DMS114 treated with DMSO at 0.1 percent for 48 hours (cell line): Measurements from ENCODE around the gene FAM219B.
"Not testable (repeated sequence)": the region's sequence is repeated elsewhere in the genome, so short reads cannot be mapped to it uniquely, and the experiment has no call there.

Experiments
- DNase-seq: peaks from one replicate; lab custom pipeline; 2025; ENCODE audit not compliant: unreplicated experiment; lab: John Stamatoyannopoulos, UW

FAM219B gene

DNA sequence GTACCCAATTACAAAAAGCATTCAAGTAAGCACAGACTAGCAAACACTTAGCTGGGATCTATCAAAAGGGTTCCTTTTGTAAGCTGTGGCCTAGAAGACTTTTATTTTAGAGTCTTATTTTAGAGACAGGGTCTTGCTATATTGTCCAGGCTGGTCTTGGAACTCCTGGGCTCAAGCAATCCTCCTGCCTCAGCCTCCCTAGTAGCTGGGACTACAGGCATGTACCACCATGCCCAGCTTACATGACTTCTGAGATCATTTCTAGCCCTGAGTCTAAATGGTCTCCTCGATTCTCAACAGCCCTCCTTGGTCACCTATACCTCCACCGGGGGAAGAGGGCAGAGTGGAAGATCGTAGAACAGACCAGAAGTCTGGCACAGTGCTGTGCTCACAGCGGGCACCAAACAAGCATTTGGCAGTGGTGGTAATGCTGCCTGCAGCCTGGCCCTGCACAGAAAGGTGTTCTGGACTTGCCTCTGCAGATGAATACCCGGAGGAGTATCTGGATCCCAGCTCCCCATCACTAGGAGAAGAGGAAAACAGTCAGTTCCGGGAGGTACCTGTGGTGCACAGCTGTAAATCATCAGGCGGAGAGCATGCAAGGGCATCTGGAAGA, 2.4 kb downstream of the FAM219B start:
- DNase-seq = no peak

DNA sequence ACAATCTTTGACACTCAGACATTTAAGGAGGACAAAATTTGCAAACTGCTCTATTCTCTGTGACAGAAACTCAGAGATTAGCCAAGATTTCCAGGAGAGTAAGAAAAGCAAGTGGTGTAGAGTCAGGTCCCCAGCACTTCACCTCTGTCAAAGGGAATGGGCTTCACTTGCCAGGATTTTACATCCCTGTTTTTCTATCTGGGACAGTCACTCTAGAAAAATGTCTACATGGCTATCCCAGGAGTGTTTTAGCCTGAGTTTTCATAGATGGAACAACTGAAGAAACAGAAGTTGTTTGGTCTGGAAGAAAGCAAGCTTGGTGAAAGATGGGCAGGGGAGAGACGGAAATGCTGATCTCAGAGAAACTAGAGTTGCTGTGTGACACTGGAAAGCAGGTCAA, 3.0 kb downstream of the FAM219B start:
- no peak for DNase-seq

DNA sequence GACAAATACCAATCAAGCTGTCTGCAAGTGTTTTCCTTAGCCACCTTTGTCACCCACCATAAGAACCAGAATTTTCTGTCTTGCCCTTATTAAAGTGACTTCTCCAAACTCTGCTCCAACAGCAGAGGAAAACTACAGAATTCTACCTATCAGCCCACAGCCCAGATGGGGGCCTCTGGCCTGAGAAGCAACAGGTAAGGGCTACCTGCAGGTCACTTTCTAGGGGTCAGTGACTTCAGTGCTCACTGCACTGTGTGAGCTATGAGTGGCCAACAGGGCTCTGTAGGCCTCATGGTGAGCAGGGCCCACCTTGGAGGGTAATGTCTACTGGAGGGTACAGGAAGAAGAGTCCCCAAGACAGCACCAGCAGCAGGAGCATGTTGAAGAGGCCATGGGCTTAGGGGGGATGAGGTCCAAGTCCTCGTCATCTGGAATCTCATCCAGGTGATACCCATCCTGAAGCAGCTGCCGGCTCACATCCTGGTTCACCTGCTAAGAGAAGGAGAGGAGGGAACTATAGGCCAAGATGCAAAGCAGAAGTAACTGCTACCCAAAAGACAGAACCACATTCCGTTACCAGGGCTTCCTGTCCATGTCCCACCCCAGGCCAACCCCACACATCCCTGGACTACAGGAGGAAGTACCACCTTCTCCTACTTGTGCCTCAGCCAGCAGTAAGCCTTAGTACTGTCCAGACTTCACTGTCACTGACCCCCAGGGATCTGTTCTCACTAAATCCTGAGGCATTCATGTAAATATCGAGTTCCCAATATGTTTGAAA, 4.2 kb downstream of the FAM219B start:
- DNase-seq = no peak

DNA sequence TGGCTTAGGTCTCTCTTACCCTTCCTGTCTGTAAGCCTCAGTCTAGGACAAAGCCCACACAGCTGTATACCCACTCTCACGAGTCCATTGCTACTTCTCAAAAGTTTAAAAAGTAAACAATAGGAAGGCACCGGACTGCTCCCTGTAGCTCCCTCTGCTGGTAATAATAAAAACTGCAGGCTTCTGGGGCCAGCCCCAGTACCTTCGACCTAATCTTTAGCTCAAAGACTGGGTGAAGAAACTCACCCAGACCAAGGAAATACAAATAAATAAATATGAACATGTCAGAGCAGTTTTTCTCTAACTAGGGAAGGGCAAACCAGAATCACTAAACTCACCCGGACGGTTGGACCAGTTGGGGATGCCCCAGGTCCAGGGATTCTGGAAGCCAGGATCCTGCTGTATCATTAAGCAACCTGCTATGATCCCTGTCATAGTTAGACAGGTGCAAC, 5.0 kb downstream of the FAM219B start:
- peak; percentile 65 for DNase-seq

DNA sequence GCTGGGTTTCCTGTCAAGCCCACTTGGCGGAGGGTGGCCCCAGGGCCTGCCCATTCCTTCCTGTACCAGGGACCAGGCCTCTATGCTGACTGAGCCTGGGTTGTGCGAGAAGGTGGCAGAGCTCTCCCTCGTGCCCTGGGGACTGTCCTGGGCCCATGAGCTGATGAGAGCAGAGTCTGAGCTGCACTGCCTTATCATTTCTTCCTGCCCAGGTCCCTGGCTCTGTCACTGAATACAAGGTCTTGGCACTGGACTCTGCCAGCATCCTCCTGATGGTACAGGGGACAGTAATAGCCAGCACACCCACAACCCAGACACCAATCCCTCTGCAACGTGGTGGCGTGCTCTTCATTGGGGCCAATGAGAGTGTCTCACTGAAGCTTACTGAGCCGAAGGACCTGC, 9.3 kb downstream of the FAM219B start:
- DNase-seq = no peak

GRCh38 chr15:74896316-74896715, 10.3 kb downstream of the FAM219B start:
- no peak for DNase-seq

DNA sequence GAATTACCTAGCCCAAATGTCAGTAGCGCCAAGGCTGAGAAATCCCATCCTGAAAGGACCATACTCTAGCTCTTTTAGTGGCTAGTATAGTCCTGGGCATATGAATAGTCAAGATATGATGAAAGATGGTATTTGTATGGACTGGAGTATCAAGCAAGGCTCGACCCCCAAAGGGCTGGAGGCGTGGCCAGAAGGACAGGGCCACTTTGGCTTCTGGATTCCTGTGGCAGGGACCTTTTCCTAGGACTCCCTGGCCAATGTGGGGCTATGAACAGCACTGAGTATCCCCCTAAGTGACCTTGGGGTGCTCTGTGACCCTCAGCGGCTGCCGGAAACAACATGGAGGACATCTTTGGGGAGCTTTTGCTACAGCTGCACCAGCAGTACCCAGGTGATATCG, 10.8 kb downstream of the FAM219B start:
- no peak for DNase-seq

GRCh38 chr15:74894383-74894782, 12.3 kb downstream of the FAM219B start:
- not testable (repeated sequence) for DNase-seq

GRCh38 chr15:74893627-74894026, 13.0 kb downstream of the FAM219B start:
- no peak for DNase-seq

DNA sequence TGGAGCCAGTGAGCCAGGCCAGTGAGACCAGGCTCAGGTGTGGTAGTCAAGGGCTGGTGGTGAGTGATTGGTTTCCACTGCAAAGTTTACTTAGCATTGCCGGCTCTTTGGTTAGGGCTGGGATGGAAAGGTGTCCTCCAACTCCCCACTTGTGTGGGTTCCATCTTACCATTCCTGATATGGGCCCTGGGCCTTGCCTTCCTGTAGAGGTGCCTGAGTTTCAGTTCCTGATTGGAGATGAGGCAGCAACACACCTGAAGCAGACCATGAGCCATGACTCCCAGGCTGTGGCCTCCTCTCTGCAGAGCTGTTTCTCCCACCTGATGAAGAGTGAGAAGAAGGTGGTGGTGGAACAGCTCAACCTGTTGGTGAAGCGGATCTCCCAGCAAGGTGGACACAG, 13.7 kb downstream of the FAM219B start:
- DNase-seq = no peak

GRCh38 chr15:74892313-74892712, 14.3 kb downstream of the FAM219B start:
- no peak for DNase-seq

DNA sequence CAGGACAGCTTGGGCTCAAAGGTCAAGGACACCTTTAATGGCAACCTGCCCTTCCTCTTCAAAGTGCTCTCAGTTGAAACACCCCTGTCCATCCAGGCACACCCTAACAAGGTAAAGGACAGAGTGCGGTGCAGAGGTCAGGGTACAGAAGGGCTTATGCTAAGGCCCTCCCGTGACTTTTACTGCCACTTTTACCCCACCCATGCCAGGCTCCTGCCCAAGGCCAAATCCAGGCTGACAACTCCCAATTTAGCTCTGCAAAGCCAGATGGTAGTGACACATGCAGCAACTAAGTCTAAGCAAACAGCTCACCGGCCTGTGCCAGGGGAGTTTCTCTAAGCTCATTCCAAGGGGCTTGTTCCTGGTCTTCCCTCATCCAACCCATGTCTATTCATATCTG, 15.2 kb downstream of the FAM219B start:
- no peak for DNase-seq

GRCh38 chr15:74890665-74890960, 16.0 kb downstream of the FAM219B start:
- no peak for DNase-seq

- DNase-seq = peak; percentile 74
Observed at GRCh38 chr15:74889883-74890664, 16.6 kb downstream of the FAM219B start, which contains the start of gene MPI. MPI (plus strand) TSS chr15:74890042; CDS start chr15:74890074, 32 bp downstream.

- no peak for DNase-seq
Observed at GRCh38 chr15:74889390-74889882, 17.2 kb downstream of the FAM219B start.

DNA sequence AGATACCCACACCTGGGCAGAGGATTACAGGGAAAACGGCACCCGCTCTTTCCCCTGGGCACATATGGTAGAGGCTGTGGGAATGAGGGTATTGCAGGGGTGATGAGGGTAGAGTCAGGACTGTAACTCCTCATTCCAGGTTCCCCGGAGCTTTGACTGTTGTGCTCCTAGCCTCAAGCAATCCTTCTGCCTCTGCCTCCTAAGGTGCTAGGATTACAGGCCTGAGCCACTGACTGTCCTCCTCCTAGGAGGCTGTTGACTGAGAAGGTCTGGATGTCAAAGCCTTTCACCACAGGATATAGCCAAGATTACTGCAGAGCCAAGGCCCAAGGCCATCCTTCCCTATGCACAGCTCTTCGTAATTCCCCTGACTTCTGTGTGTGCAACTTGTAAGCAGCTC, 17.9 kb downstream of the FAM219B start:
- no peak for DNase-seq

DNA sequence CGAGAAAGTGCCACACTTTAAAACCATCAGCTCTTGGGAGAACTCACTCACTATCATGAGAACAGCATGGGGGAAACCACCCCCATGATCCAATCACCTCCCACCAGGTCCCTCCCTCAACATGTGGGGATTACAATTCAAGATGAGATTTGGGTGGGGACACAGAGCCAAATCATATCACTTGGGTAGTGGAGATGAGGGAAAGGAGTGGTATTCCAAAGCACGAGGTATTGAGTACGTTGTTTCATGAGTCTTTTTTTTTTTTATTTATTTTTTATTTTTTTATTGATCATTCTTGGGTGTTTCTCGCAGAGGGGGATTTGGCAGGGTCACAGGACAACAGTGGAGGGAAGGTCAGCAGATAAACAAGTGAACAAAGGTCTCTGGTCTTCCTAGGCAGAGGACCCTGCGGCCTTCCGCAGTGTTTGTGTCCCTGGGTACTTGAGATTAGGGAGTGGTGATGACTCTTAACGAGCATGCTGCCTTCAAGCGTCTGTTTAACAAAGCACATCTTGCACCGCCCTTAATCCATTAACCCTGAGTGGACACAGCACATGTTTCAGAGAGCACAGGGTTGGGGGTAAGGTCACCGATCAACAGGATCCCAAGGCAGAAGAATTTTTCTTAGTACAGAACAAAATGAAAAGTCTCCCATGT, 19.0 kb downstream of the FAM219B start:
- DNase-seq = not testable (repeated sequence)

- DNase-seq = no peak
Observed at GRCh38 chr15:74885461-74885860, 21.2 kb downstream of the FAM219B start.

DNA sequence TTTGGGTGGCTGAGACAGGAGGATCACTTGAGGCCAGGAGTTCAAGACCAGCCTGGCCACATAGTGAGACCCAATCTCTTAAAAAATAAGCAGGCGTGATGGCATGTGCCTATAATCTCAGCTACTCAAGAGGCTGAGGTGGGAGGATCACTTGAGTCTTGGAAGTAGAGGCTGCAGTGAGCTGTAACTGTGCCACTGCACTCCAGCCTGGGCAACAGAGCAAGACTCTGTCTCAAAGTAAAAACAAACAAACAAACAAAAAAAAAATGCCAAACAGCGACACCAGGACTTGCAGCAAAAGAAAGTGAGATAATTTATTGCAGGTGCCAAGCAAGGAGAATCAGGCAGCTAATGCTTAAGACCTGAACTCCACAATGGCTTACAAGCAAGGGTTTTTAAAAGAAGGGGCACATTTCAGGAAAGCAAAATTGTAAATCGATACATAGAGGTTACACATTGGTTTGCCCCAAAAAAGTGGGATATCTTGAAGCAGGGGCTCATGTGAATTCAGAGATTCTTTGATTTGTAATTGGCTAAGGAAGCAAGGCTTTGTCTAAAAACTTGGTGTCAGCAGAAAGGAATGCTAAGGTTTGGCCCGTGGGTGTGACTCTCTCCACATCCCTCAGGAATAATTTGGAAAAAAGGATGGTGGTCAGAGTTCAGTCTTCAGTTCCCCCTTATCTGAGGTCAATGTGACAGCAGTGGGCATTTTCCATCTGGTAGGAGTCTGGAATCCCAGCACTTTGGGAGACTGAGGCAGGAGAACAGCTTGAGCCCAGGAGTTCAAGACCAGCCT, 22.0 kb downstream of the FAM219B start:
- DNase-seq = no peak

DNA sequence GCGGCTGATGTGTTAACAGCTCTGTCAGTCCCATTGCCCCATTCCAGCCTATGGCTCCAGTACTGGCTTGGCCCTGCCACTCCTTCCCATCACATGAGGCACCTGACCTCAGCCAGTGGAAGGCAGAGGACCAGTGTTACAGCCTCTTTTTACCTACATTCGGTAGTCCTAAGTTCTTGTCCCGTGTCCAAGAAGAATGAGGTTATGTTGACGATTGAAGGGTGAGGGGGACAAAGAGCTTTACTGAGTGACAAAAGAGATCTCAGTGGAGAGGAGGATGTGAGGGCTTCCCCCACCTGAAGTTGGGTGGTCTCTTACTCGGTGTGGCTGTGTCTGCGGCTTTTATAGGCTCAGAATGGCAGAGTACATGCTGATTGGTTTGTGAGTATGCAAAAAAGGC, 24.1 kb downstream of the FAM219B start:
- DNase-seq = no peak
